T-helper 1 cell (primary cell): ENCODE measurements around the gene IL10.

Experiments
- DNase-seq, 5 donors: peaks; one replicate each; pipeline ENCODE4 v3.0.0-alpha.2; 2012 to 2020
- total RNA-seq, 4 donors: gene quantifications; one replicate each; lab custom pipeline; 2026; lab: John Stamatoyannopoulos, UW

The IL10 gene
- 0.27 to 2.3 (median 1.2) reads per million in 4 donors for total RNA-seq

DNA sequence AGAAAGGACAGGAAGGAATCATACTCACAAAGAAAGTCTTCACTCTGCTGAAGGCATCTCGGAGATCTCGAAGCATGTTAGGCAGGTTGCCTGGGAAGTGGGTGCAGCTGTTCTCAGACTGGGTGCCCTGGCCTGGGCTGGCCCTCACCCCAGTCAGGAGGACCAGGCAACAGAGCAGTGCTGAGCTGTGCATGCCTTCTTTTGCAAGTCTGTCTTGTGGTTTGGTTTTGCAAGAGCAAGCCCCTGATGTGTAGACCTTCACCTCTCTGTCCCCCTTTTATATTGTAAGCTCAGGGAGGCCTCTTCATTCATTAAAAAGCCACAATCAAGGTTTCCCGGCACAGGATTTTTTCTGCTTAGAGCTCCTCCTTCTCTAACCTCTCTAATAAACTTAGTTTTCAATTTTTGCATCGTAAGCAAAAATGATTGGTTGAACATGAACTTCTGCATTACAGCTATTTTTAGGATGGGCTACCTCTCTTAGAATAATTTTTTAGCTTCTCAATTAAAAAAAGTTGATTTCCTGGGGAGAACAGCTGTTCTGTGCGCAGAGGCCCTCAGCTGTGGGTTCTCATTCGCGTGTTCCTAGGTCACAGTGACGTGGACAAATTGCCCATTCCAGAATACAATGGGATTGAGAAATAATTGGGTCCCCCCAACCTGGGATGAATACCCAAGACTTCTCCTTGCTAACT lies at the start of gene IL10:
Gene IL10, minus strand, starts transcription at position 252 of the 695 bp plus-strand sequence. Its CDS starts 59 bp downstream, at position 193.
- no peak for DNase-seq

DNA sequence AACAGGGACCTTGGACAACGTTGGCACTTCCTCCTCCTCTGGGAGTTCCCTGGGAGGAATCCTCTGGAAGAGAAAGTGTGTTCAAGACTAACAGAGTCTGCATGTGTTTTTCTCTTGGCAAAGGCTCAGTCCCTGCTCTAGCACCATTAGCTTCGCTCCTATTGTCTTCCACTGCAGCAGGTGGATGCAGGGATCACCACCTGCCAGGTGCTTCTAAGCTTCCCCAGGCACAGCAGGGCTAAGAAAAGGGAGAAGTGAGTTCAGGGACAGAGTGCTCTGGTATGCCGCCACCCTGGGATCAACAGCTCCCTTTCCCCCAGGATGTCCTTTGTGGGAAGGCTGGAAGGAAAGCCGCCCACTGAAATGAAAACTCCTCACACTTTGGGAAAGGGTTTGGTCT lies 49.2 kb upstream of the IL10 start:
- DNase-seq, result no peak

DNA sequence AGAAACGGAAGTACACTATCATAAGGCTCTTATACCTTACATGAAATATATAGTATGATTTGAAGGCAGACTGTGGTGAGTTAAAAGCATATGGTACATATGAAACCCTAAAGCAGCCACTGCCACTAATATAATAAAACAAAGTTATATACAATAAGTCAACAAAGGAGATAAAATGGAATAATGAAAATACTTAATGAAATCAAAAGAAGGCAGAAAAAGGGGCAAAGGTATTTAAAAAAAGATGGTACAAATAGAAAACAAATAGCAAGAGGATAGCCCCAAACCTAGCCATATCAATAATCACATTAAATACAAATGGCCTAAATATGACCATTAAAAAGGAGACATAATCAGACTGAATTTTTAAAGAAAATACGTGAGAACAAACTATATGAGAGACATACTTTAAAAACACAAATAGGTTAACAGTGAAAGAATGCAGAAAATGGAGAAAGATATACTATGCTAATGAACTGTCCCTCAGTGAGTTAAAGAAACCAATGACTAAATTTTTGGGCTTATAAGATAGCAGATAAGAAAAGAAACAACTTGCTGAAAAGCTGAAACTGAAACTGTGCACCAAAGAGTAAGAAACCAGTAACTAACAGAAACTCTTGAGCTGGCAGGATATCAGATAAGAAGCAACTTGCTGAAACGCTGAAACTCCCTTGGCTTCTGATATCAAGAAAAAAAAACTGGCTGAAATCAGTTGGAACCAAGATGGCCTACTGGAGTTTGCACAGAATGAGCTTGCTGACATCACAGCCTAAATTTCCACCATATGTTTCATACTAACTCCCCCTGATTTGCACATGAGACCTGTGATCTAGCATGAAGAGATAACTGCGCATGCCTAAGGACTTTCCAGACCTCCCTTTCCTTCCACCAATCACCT lies 44.3 kb upstream of the IL10 start:
- DNase-seq, result peak in 1 of 5 donors; percentile 89

DNA sequence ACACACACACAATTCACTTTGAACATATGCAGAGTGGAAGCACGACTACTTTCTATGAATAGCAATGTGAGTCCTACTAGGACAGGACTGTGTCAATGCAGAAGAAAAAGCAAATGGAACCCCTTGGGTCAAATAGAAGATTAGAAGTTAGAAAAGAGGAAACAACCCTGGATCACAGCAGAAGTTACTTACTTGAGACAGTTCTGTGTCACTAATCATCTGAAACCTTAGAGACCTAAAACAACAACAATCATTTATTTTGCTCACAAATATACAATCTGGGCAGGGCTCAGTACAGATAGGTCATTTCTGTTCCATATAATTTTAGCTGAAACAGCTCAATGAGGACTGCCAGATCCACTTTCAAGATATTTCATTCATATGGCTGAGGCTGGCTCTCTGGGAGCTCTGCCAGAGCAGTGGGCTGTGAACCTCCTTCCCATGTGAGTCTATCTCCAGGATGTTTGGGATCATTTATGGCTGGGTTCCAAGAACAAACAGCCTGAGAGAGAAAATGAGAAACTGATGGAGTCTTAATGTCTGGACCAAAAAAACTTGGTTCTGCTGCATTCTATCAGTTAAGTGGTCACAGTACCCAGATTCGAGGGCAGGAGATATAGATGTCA lies 42.5 kb upstream of the IL10 start:
- no peak for DNase-seq

DNA sequence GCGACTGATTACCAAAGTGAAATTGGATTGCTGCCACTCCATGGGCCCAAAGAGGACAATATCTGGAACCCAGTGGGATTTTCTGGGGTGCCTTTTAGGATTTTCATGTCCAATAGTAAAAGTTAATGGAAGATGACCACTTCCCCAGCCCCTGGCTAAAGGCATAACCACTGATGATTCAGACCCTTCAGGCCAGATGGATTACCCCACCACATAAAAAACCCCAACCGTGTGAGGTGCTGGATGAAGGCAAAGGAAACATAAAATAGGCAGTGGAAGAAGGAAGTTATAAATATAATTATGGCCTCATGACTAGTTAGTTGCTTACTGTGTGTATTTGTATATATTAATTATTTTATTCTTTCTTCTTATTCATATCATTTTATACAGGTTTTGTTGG lies 40.2 kb upstream of the IL10 start:
- no peak for DNase-seq

DNA sequence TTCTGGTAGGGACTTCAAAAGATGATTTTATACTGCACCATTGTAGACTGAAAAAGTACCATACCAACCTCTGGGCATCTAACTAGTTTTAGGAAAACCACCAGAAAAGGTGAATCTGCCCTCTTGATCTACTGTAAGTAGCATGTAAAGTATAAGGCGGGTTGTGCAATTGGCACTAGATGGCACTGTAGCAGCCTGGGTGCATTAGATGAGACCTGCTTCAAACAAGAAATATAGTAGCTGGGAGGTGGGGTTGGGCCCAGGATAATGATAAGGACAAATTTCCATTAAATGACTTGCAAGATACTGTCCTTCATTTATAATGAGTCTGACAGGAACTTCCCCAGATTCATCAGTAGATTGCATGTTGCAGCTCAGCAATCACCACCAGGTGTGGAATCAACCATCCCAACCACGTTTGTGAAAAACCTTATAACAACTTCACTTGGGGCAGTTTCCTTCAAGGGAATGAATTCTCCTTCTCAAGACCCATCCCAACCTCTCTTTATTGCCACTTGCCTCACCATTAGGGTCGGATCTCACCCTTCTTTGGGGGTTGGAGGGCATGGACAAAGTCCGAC lies 37.3 kb upstream of the IL10 start:
- DNase-seq, result peak in 2 of 5 donors; percentile 10 to 56

DNA sequence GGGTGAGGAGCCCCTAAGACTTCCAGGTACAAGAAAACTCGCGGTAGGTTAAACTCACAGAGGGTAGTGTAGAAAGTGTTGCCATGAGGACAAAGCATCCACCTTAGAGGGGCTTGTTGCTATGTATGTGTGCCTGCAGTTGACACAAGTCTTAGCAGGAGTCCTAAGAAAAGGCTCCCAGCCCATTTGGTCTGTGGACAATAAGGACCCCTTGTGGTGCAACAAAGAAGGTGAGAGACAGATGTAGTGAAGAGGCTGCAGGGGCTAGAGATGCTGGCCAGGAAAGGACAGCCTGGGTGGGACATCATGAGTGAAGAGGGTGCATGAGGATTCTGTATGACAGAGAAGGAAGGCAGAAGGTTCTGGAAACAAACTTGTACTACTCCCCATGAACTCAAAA lies 36.3 kb upstream of the IL10 start:
- peak in 4 of 5 donors; percentile 20 to 74 (median 36) for DNase-seq

DNA sequence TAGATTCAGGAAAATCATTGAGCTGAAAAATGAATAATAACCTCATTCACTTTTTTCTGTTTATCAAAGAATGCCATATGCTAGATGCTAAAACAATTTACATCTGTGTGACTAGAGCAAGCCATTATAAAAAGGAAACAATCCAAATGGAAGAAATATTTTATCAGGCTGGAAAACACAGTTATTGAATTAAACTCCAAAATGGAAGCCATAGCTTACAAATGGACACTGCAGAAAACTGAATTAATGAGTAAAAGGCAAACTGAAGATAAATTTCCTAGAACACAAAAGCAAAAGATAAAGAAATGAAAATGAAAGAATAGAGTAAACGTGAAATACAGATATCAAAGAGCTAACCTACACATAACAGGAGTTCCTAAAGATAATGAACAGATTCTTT lies 33.1 kb upstream of the IL10 start:
- DNase-seq, result no peak

DNA sequence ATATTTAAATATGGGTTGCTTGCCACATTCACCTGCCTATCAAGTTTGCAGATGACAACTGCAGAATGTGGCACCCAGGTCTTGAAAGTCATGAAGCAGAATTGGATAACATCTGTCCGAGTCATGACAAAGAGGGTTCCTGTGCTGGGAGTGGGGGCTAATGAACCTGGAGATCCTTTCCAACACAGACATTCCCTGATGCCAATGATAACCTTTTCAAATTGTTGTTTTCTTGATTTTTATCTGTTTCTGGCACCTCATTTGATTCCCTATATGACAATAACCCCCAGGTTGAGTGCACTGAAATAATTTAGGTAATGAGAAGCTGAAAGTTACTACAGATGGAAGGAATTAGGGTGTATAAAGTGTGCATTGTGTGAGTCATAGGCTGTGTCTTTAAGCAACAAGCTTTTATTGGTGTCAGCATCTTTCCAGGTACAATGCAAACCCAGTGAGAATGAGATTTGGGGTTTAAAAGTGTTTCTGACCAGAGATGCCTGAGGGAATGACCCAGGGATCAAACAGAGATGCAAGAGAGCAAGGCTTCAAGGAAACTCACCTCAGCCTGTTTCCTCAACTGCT lies 32.0 kb upstream of the IL10 start:
- no peak for DNase-seq

DNA sequence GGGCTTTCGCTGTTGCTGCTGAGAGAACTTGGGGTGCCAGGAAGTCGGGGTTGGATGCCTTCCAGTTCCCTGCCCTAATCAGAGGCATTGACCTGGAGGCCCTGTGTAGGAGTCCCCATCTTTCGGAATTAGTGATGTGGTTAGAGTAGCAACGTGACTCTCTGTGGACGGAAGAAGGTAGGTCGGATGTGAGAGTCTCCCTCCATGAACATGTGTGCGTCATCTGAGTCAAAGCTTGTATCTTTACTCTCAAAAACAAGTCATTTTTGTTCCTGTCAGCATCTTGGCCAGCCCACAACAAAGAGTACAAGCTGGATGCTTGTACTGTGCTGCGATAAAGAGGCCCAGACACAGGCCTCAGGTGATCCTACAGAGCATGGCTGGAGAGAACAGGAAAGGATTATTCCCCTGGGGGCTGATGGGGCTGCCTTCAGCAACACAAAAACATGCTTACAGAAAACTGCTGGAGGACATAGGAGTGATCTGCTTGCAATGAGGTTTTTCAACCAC lies 31.0 kb upstream of the IL10 start:
- DNase-seq, result peak; percentile 48 to 98 (median 75)

DNA sequence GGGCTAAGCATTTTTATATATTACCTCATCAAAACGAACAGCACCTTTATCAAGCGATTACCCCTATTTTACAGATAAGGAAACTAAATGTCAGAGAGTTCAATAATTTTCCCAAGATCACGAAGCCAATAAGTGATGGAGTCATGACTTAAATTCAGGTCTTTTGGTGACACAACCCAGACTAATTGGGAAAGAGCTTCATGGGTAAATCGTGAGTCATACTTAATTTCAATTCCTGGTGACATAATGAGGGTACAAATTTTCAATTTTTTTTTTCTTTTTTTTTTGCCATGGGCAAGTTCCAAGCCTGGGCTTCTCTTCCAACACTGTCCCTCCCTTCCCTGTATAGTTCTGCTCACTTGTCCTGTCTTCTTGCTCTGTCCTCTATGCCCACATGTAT lies 30.1 kb upstream of the IL10 start:
- no peak for DNase-seq

DNA sequence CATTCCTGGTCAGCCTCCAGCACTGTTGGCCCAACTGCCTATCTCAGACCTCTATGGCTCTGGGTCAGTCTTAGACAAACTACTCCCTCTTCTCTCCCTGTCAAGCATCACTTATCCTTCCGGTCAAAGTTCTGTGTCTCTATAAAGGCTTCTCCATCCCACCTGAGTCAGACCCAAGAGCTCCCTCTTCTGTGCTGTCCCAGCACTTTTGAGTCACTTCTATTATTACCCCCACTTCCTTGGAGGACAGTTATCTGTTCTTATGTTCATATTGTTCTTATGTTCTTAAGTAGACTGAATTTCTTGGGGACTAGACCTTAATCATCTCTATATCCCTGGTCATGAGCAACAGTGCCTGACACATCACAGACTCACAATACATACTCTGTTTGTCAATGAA lies 29.2 kb upstream of the IL10 start:
- no peak for DNase-seq

DNA sequence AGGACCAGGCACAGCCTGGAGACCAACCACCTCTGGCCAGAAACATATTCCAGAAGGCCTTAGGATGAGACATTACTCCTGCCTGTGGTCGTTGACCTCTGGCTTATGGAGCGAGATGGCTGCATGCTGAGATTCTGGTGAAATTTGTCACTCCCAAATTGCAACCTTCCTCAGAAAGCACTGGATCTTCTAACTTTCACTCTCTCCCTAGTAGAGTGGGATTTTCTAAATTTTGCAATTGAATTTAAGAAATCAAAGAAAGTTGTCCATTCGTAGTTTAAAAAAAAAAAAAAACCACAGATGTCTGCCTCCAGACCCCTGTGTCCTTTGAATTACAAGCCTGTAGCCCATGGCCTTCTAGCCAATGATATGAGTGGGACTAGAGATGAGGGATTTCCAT lies 28.6 kb upstream of the IL10 start:
- no peak for DNase-seq

DNA sequence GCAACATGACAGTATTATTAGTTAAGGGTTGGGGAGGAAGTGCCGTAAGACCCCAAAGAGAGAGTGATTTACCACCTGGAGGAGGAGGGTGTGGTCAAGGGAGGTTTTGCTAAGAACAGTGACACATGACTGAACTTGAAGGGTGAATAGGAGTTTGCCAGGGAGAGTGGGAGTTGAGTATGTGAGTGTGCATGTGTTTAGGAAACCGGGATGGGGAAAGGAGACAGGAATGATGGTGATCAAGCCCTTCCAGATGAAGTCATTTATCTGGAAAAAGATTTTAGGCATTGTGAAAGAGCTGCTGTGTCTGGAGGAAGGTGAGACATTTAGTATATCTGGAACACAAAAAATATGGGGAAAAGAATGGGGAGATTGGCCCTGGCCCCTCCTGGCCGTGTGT lies 28.1 kb upstream of the IL10 start:
- DNase-seq, result no peak

DNA sequence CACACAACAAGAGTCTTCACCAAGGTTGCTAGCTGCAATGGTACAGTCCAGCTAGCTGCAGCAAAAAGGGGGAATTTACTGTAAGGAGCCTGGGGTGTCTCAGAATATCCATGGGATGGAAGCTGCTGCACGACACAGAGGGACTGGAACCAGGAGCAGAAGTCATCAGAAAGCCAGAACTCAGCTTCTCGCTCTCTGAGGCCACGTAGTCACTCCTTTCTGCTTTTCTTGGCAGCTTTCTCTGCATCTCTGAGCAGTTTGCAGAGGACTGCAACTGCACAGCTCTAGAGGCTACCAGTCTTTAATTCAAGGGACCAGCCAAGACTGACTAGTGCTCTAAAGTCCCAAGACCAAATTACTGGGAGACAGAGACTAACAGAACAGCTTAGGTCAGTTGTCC lies 27.0 kb upstream of the IL10 start:
- DNase-seq, result no peak

DNA sequence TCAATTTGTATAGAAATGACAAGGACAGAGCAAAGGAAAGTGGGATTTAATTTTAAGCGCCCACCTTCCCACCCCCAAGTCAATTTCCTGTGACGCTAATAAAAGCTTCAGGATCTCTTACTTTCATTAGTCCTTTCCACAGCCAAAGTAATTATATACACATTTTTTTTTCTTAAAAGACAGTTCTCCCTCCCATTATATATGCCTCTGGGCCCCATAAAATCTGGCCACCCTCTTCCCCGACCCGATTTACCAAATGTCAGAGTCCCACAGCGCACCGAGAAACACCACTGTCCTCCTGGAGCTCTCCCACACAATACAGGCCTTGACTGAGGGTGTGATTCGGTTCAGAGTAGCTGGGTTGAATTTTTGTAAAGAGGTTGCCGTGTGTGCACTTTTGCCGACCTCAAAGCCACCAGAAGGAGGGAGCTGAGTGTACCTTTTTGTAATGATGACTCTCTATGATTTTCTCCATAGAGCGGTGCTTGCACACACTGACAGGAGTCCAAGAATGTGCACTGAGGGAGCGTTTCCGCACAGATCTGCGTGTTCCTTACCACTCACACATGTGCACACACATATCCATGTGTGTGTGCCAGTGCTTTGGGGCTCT lies 26.2 kb upstream of the IL10 start:
- peak in 1 of 5 donors; percentile 37 for DNase-seq

DNA sequence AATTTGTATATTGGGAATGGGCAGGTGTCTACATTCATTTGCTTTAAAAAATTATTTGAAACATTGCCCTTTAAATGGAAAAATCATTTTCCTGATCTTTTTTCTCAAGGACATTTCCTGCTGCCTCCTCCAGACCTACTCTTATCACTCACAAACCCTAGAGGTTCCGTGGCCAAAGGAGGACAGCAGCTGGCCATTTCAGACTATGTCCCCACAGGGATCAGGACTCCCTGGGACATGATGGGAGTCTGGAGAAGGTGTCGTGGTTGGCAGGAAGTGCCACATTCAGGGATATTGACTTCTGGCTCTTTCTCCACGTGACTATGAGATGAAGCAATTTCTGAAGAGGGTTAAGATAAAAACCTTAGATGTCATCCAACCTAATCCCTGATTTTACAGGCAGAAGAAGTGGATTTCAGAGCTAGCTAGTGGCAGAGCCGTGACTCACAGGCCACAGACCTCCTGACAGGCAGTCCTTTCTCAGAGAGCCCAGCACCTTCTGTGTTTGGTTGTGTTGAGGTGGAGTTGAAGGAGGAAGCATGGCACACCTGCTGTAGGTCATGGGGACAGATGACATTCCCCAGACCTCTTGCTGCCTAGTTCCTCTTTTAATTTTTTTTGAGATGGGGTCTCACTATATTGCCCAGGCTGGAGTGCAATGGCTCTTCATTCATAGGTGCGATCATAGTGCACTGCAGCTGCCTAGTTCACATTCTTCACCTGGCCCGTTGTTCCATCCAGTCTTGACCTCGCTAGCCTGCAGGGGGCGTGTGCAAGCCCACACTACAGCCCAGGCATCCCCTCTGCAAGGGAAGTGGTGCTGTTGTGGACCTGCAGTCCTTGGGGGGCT lies 25.5 kb upstream of the IL10 start:
- DNase-seq, result no peak

DNA sequence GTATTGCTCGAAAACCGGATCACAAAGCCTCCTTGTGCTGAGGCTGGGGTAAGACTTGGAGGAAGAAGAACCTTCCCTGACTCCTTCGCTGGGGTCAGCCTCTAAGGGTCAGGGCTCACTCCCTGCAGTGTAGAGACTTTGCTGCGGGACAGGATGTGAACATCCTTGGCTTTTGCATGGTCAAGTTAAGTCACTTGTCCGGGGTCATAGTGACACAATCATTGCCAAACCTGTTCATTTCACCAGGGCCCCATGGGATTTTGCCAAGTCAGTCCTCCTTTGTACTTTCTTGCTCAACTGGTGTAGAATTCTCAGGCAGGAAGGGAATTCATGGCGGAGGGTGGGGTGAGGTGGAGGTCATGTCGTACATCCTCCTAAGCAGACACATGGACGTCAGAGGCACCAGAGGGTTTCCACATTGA lies 24.7 kb upstream of the IL10 start:
- no peak for DNase-seq

DNA sequence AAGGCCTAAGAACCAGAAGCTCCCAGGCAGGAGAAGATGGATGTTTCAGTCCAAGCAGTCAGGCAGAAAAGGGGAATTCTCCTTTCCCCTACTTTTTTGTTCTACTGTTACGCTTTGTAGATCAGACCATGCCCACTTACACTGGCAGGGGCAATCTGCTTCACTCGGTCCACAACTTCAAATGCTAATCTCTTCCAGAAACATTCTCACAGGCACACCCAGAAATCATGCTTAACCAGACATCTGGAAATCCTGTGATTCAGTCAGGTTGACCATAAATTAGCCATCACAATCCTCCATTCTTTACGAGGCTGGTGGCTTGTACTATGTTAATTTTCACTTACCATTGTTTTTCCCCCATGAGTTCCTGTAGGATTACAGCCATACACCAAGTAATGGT lies 23.8 kb upstream of the IL10 start:
- no peak for DNase-seq

DNA sequence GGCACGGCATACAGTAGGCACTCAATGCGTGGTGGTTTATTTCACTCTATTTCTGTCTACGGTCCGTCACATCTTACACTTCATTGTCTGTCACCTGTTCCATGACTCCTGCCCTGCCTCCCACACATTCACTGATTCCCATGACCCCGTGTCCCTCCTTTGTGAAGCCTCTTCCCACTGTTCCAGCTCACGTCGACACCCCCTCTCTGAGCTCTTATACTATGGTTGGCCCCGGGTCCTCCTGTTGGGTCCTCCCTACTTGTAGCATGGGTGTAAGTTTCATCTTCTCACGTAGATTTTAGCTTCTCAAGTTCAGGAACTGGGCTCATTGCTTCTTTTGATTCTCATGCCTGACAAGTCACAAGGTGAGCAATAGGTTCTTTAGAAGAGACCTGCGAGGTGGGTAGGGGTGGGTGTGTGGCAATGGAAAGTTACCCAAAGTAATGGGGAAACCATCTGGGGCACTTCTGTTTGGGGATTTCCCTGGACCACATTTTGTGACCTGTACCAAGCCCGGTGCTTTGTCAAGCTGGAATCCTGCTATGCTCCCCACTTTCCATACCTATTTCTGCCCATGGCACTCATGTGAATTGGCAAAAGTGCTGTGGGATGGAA lies 22.1 kb upstream of the IL10 start:
- DNase-seq, result no peak

DNA sequence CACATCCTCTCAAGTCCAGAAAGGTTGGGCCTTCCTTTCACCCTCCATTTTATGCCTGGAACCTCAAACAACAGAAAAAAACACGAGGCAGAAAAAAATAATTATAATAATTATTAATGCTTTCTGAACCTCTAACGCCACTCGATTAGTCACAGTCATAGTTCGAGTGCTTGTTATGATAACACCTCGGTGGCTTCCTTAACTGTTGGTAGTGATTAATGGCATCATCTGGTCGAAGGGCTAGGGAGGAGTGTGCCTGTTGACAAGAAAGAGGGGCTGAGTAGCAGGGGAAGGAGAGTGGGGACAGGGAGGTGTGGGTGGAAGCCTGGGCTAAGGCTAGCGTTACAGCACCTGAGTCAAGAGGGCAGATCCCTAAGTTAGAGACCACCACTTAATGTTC lies 21.3 kb upstream of the IL10 start:
- no peak for DNase-seq
